HG03097 (cell line): ENCODE results near the gene RFX3.
"Not testable (repeated sequence)": the region's sequence is repeated elsewhere in the genome, so short reads cannot be mapped to it uniquely, and the experiment has no call there.

ENCODE experiments used
- ATAC-seq: cut with Tn5 transposase; IDR thresholded peaks from one replicate; pipeline ENCODE4 v1.9.1; 2021; ENCODE audit not compliant: unreplicated experiment, low FRiP score

The RFX3 gene

GRCh38 chr9:3361689-3362392 lies 164.0 kb downstream of the RFX3 start:
- ATAC-seq: no peak

GRCh38 chr9:3361116-3361515 lies 164.7 kb downstream of the RFX3 start:
- no peak for ATAC-seq

- no peak for ATAC-seq
Measured at GRCh38 chr9:3360245-3360644, 165.6 kb downstream of the RFX3 start.

- no peak for ATAC-seq
Measured at GRCh38 chr9:3359778-3360177, 166.0 kb downstream of the RFX3 start.

- no peak for ATAC-seq
Measured at GRCh38 chr9:3359048-3359692, 166.6 kb downstream of the RFX3 start.

DNA sequence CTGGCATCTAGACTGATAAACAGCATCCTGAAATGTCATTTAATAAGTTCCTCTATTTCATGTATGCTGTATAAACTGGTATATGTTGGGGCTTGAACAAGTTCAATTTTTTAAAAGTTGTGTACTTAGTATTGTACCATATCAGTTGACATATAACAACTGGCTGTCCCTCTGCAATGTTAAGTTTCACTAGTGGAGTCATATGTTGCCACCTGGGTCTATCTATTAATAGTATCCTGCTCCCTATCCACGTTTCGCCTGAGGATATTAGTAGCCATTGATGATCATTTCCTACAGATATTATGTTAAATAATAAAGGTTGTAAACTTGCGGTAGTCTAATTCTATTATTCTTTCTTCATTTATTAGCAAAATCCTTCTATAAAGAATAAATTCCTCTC lies 177.6 kb downstream of the RFX3 start:
- ATAC-seq: no peak

- no peak for ATAC-seq
Measured at GRCh38 chr9:3346549-3346948, 179.3 kb downstream of the RFX3 start.

GRCh38 chr9:3343671-3344070 lies 182.1 kb downstream of the RFX3 start:
- ATAC-seq: no peak

DNA sequence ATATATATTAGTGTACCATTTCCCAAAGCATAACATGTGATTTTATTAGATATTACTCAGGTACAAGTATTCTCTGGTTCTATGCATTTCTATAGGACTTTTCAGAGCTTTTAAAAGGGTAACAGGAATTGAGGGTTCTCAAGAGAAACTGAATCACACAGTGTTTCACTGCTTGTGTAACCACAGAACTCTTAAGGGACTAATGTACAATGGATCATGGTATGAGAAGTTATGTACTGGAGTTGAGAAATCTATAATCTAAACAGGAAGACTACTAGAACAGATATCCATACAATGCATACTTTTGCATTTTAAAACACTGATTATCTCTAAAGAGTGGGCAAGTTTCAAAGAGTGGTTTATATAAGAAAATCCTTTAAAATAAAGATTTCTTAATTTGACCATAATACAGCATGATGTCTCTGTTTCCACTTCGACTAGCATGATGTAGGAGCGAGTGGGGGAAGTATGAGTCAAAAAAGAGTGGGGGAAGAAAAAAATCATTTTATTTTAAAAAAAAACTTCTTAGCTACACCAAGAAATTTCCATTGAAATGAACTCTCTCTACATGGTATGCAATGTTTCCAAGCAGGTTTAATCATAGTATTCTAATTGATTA lies 183.5 kb downstream of the RFX3 start:
- ATAC-seq: no peak

- no peak for ATAC-seq
Measured at GRCh38 chr9:3337515-3338225, 188.1 kb downstream of the RFX3 start.

- no peak for ATAC-seq
Measured at GRCh38 chr9:3336951-3337350, 188.8 kb downstream of the RFX3 start.

DNA sequence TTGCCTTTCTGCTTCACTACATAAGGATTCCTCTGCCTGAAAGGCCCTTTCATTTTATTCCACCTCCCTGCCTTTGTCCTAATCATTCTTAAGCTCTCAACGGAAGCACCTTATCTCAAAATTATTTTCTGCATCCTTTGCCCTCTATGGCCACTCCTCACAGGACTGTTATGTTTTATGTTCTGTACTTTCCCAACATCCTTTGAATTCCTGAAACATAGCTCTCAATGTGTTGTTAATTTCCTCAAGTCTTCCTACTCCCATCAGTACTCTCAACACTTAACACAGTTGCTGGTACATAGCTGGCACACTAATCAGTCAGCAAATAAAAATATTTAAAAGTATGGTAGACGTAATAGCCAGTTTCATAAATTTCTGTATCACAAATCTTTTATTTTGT lies 193.0 kb downstream of the RFX3 start:
- ATAC-seq: no peak

- no peak for ATAC-seq
Measured at GRCh38 chr9:3331801-3332200, 194.0 kb downstream of the RFX3 start.

GRCh38 chr9:3330792-3331420 lies 194.9 kb downstream of the RFX3 start:
- no peak for ATAC-seq

GRCh38 chr9:3329361-3329760 lies 196.4 kb downstream of the RFX3 start:
- ATAC-seq: no peak

- no peak for ATAC-seq
Measured at GRCh38 chr9:3323714-3324113, 202.1 kb downstream of the RFX3 start.

GRCh38 chr9:3321186-3321585 lies 204.6 kb downstream of the RFX3 start:
- ATAC-seq: no peak

- not testable (repeated sequence) for ATAC-seq
Measured at GRCh38 chr9:3312595-3312994, 213.2 kb downstream of the RFX3 start.

DNA sequence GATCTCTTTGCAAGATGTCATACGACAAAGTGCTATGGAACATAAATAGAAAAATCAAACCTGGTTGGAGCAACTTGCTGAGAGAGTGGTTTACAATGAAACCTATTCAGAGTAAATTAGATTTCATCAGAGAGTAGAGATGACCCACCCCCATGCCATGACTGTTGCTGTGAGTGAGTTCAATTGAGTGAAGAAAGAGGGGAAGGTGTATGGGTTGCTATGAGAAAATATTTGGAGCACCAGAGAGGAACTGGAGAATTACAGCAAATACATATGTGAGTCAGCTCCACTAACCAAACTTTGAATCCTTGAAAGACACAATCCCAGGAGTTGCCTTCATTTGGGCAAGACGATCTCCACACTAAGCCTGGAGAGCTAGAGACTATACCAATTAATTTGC lies 217.2 kb downstream of the RFX3 start:
- no peak for ATAC-seq

DNA sequence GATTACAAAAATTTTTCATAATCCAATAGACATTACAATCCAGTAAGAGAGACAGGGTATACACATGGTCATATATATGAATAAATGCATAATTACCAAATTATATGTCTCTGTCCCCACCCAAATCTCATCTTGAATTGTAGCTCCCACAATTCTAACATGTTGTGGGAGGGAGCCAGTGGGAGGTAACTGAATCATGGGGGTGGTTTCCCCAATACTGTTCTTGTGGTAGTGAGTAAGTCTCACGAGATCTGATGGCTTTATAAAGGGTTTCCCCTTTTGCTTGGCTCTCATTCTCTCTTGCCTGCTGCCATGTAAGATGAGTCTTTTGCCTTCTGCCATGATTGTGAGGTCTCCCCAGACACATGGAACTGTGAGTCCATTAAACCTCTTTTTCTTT lies 221.4 kb downstream of the RFX3 start:
- not testable (repeated sequence) for ATAC-seq

GRCh38 chr9:3299872-3300271 lies 225.9 kb downstream of the RFX3 start:
- peak; percentile 97 for ATAC-seq
